A549 treated with RU486 at 1 μM for 4 hours (cell line): ENCODE measurements around the gene ZBTB47. TPM values are rescaled to one million over a fixed set of nuclear protein-coding genes. Genes with fewer than 3 reads are reported as not detected.

Experiments used
- total RNA-seq: library from RNA; stranded (reverse); fragments of 200-300 nt; extraction: Qiagen RNA extraction; gene quantifications from 5 replicates; pipeline ENCODE4 v1.2.3, GENCODE V29; 2022; ENCODE audit warnings: low read depth

ZBTB47 gene
- total RNA-seq = 4.9 to 7.0 TPM (median 6.2 TPM) in 5 replicates

DNA sequence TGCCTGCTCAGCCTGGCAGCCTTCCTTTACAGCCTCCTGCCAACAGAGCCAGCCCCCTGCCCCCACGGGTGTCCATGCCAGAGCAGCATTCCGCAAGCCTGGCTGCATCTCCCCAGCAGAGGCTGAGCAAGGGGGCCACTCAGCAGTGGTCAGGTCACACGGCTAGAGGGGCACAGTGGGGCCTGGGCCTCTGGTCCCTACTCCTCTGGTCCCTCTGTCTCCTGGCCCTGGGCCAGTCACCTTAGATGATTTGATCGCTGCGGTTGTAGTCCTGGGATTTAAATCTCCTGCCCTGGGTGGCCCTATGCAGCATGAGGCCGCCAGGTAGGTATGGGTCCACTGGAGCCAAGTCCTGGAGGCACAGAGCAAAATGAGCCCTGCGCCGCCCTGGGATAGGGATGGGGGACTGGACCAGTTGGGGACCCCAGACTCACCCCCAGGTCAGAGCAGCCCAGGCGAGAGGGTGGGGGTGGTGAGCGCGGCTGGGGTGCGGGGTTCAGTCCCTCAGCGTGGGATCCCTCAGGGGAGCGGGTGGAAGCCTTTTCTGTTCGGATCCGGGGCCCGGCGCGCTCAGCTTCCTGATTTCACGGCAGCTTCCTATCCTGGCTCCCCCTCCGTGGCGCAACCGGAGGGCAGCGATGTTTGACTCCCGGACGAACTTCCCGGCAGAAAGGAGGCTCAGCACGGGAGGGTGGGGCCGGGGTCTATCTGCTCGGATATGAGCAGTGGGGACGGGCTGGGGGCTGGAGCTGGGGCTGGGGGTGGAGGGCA lies at the start of gene ZBTB47:
TSS of gene ZBTB47 (plus strand) at position 138 of the 771 bp plus-strand sequence. CDS start 4,659 bp downstream, outside the sequence.

DNA sequence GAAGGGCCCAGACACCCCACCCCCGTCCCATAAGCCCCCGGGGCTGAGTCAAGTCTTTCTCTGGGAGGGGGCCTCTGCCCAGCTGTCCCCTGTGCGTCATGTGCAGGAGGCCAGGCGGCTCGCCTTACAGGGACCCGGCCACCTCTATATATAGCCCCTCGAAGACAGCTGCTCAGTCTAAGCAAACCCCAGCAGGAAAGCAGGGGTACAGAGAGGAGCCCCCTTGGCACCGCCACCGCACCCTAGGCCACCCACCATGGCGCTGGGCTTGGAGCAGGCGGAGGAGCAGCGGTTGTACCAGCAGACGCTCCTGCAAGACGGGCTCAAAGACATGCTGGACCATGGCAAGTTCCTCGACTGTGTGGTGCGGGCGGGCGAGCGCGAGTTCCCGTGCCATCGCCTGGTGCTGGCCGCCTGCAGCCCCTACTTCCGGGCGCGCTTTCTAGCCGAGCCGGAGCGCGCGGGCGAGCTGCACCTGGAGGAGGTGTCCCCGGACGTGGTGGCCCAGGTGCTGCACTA lies 31.9 kb downstream of the ZBTB47 start, which contains the start of gene KLHL40:
TSS of gene KLHL40 (plus strand) at position 175 of the 519 bp plus-strand sequence. CDS start at position 257, 82 bp downstream.

DNA sequence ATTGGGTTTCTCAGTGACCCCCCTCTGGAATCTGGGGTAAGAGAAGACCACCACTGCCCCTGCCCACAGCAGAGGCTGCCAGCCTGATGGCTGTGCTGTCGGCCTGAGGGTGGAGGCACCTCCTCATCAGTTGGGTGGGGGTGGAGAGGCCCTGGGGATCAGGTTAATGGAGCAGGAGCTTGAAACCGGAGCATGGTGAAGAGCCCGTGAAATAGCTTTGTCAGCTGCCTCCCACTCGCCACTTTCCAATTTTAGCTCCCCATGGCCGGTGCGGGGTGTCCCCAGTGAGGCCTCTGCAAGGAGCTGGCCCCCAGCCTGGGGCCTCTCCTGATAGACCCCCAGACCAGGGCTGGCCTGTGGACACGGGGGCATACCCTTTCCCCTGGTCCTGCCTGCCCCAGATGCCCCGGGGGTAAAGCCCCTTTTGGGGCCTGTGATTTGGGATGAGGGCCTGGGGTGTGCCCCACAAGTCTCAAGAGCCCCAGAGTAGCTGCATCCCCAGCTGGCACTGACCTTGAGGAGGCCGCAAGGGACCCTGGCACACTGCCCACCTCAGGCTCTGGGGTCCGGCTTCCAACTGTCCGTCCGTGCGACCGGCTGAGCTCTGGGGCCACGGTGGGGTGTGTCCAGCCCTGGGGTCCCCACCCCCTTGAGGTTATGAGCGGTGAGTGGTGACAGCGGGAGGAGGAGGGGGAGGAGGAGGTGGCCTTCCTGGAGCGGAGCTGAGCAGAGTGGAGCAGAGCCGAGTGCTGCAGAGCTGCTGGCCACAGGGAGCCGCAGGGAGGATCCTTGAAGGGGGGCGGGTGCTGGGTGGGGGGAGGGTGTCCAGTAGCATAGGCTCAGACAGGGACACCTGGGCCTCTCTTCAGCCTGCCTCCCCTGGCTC lies 48.8 kb downstream of the ZBTB47 start, which contains the start of gene HHATL:
TSS of gene HHATL (minus strand) at position 733 of the 886 bp plus-strand sequence. CDS start 1,972 bp downstream, outside the sequence.

Other genes starting within 250 kb of the ZBTB47 start
- gene LYZL4, start 243.1 kb upstream of the ZBTB47 start, total RNA-seq = not detected in 5 replicates
- 0.48 to 0.90 TPM (median 0.68 TPM) in 5 replicates for gene VIPR1, start 151.1 kb upstream of the ZBTB47 start, total RNA-seq
- 22.8 to 33.4 TPM (median 31.1 TPM) in 5 replicates for gene SEC22C, start 71.7 kb upstream of the ZBTB47 start, total RNA-seq
- 13.5 to 20.2 TPM (median 17.8 TPM) in 5 replicates for gene SS18L2, start 62.8 kb upstream of the ZBTB47 start, total RNA-seq
- 6.8 to 10.7 TPM (median 10.4 TPM) in 5 replicates for gene NKTR, start 53.0 kb upstream of the ZBTB47 start, total RNA-seq
- gene KLHL40, start 31.8 kb downstream of the ZBTB47 start, total RNA-seq = not detected in 5 replicates
- gene HHATL, start 49.1 kb downstream of the ZBTB47 start, total RNA-seq = not detected in 5 replicates
- 0.48 to 1.1 TPM (median 0.58 TPM) in 5 replicates for gene CCDC13, start 119.6 kb downstream of the ZBTB47 start, total RNA-seq
- 28.8 to 98.9 TPM (median 75.8 TPM) in 5 replicates for gene HIGD1A, start 150.8 kb downstream of the ZBTB47 start, total RNA-seq
- gene ACKR2, start 155.7 kb downstream of the ZBTB47 start, total RNA-seq = not detected in 5 replicates
- gene CYP8B1, start 222.2 kb downstream of the ZBTB47 start, total RNA-seq = not detected in 5 replicates